ENCODE measurements around the gene HIVEP1. TPM values are rescaled to one million over a fixed set of nuclear protein-coding genes. Genes with fewer than 3 reads are reported as not detected.

Gene HIVEP1
- total RNA-seq (ENCODE audit: unreplicated experiment): 37.1 TPM
- long read RNA-seq: 0 reads

- no peak for TF ChIP-seq CTCF (IDR thresholded peaks at IDR 0.05; ENCODE audit: partially characterized antibody, unreplicated experiment)
- Mint-ChIP-seq H3K36me3 (ENCODE audit: unreplicated experiment) (peaks cover 1% of the 10 kb centered on the region), H3K4me3 (ENCODE audit: unreplicated experiment) (peak within 1 kb of the TSS; percentile 95), H3K9me3 (ENCODE audit: unreplicated experiment) (peaks cover 16% of the 10 kb centered on the region), H3K27me3 (ENCODE audit: unreplicated experiment) (peaks cover 10% of the 10 kb centered on the region), H3K27ac (ENCODE audit: unreplicated experiment) (peak within 1 kb of the TSS; percentile 88), H3K4me1 (ENCODE audit: low read depth, unreplicated experiment) (peaks cover 24% of the 10 kb centered on the region)
- peak; percentile 68 for DNase-seq
These were observed at the start of gene HIVEP1 for GRCh38 chr6:12012038-12012557. Gene HIVEP1 (plus strand): TSS chr6:12012312. CDS start chr6:12015629, 3,317 bp downstream.

- Mint-ChIP-seq H3K36me3 (ENCODE audit: unreplicated experiment) (no peaks in the 10 kb centered on the region), H3K27ac (ENCODE audit: unreplicated experiment) (no peak overlapping the region), H3K9me3 (ENCODE audit: unreplicated experiment) (no peaks in the 10 kb centered on the region), H3K4me1 (ENCODE audit: low read depth, unreplicated experiment) (no peaks in the 10 kb centered on the region), H3K27me3 (ENCODE audit: unreplicated experiment) (no peaks in the 10 kb centered on the region), H3K4me3 (ENCODE audit: unreplicated experiment) (no peak overlapping the region)
- DNase-seq: no peak
- no peak for TF ChIP-seq CTCF (IDR thresholded peaks at IDR 0.05; ENCODE audit: partially characterized antibody, unreplicated experiment)
These were observed 48.2 kb upstream of the HIVEP1 start for GRCh38 chr6:11963756-11964500.

GRCh38 chr6:11964729-11965335 lies 47.3 kb upstream of the HIVEP1 start:
- no peaks in the 10 kb centered on the region for H3K4me1 Mint-ChIP-seq (ENCODE audit: low read depth, unreplicated experiment)
- no peaks in the 10 kb centered on the region for H3K27me3 Mint-ChIP-seq (ENCODE audit: unreplicated experiment)

GRCh38 chr6:11965499-11965898 lies 46.6 kb upstream of the HIVEP1 start:
- Mint-ChIP-seq H3K4me3 (ENCODE audit: unreplicated experiment) (no peak overlapping the region), H3K36me3 (ENCODE audit: unreplicated experiment) (no peaks in the 10 kb centered on the region), H3K27ac (ENCODE audit: unreplicated experiment) (no peak overlapping the region), H3K27me3 (ENCODE audit: unreplicated experiment) (no peaks in the 10 kb centered on the region), H3K4me1 (ENCODE audit: low read depth, unreplicated experiment) (no peaks in the 10 kb centered on the region), H3K9me3 (ENCODE audit: unreplicated experiment) (no peaks in the 10 kb centered on the region)
- no peak for DNase-seq
- TF ChIP-seq CTCF (IDR thresholded peaks at IDR 0.05; ENCODE audit: partially characterized antibody, unreplicated experiment): no peak

More at GRCh38 chr6:11964729-11965335, 47.3 kb upstream of the HIVEP1 start:
- no peak overlapping the region for H3K4me3 Mint-ChIP-seq (ENCODE audit: unreplicated experiment)
- no peak for TF ChIP-seq CTCF (IDR thresholded peaks at IDR 0.05; ENCODE audit: partially characterized antibody, unreplicated experiment)
- H3K9me3 Mint-ChIP-seq (ENCODE audit: unreplicated experiment): no peaks in the 10 kb centered on the region
- no peaks in the 10 kb centered on the region for H3K36me3 Mint-ChIP-seq (ENCODE audit: unreplicated experiment)
- H3K27ac Mint-ChIP-seq (ENCODE audit: unreplicated experiment): no peak overlapping the region
- no peak for DNase-seq
